Activated CD8-positive, alpha-beta memory T cell treated with anti-CD3 and anti-CD28 coated beads, Interleukin-2, amount 10 ng/mL, durations not matched to agents 7 days and 5 days (primary cell): ENCODE measurements around the gene PRSS12. TPM values are rescaled to one million over a fixed set of nuclear protein-coding genes. Genes with fewer than 3 reads are reported as not detected.

ENCODE experiments used
- ATAC-seq: fragments of 150-1000 bp; cut with Tn5 transposase; one replicate; pipeline ENCODE4 v1.10.0; 2021; ENCODE audit warnings: moderate library complexity
- CTCF ChIA-PET: fragments of 350-600 bp; sonication (Branson Sonifier 250); formaldehyde crosslinking; loops from one replicate; lab custom pipeline; 2021; ENCODE audit warnings: antibody characterized with exemption; lab: Charles Lee
- DNase-seq: peaks from one replicate; pipeline ENCODE4 v3.0.0-alpha.2; 2020
- H3K27ac Mint-ChIP-seq: one replicate; pipeline ENCODE4 v1.8.0; 2021; ENCODE audit warnings: mild to moderate bottlenecking, mixed read lengths
- H3K27me3 Mint-ChIP-seq: one replicate; pipeline ENCODE4 v1.8.0; 2021; ENCODE audit warnings: mixed read lengths
- H3K36me3 Mint-ChIP-seq: one replicate; pipeline ENCODE4 v1.8.0; 2021; ENCODE audit warnings: mild to moderate bottlenecking, mixed read lengths
- H3K4me1 Mint-ChIP-seq: one replicate; pipeline ENCODE4 v1.8.0; 2021; ENCODE audit warnings: mixed read lengths
- H3K4me3 Mint-ChIP-seq: one replicate; pipeline ENCODE4 v1.8.0; 2021; ENCODE audit warnings: mild to moderate bottlenecking, moderate library complexity, mixed read lengths
- H3K9me3 Mint-ChIP-seq: one replicate; pipeline ENCODE4 v1.8.0; 2022; ENCODE audit warnings: low read depth, mixed read lengths
- total RNA-seq, 2 experiments: library from RNA; stranded (reverse); gene quantifications; one replicate each; pipeline ENCODE4 v1.2.3, GENCODE V29; 2021

PRSS12 gene
- total RNA-seq, 2 experiments from 2014 or later: not detected

GRCh38 chr4:118235566-118236120 lies 117.2 kb downstream of the PRSS12 start:
- CTCF ChIA-PET: no interaction called here
- Mint-ChIP-seq H3K4me3 (no peak overlapping the region), H3K4me1 (no peaks in the 10 kb centered on the region), H3K27ac (no peak overlapping the region), H3K9me3 (no peaks in the 10 kb centered on the region), H3K36me3 (no peaks in the 10 kb centered on the region), H3K27me3 (peaks cover 12% of the 10 kb centered on the region)
- ATAC-seq (no peak), DNase-seq (no peak)
